C4-2B (cell line): ENCODE measurements around the gene HFE.
"Not testable (repeated sequence)": the region's sequence is repeated elsewhere in the genome, so short reads cannot be mapped to it uniquely, and the experiment has no call there.

Source experiments
- ZFX ChIP-seq: fragments of 450-650 bp; IDR thresholded peaks from 2 replicates; pipeline ENCODE4 v1.6.1; 2017
- TF ChIP-seq, protein P1 (sequence below): fragments of 450-650 bp; conservative IDR thresholded peaks from 2 replicates; pipeline ENCODE4 v1.5.1; 2017; ENCODE audit warnings: mild to moderate bottlenecking

DNA sequence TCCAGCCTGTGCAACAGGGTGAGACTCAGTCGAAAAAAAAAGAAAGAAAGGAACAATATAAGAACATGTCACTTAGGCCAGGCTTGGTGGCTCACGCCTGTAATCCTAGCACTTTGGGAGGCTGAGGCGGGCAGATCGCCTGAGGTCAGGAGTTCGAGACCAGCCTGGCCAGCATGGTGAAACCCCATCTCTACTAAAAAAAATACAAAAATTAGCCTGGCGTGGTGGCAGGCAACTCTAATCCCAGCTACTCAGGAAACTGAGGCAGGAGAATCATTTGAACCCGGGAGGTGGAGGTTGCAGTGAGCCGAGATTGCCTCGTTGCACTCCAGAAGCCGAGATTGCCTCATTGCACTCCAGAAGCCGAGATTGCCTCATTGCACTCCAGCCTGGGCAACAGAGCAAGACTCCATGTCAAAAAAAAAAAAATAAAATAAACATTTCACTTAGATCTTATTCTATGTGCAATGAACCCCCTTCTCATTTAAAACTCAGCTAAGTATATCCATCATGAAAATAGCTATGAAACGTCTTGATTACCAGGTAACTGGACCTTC, 28.7 kb upstream of the HFE start:
- TF ChIP-seq, protein P1, sequence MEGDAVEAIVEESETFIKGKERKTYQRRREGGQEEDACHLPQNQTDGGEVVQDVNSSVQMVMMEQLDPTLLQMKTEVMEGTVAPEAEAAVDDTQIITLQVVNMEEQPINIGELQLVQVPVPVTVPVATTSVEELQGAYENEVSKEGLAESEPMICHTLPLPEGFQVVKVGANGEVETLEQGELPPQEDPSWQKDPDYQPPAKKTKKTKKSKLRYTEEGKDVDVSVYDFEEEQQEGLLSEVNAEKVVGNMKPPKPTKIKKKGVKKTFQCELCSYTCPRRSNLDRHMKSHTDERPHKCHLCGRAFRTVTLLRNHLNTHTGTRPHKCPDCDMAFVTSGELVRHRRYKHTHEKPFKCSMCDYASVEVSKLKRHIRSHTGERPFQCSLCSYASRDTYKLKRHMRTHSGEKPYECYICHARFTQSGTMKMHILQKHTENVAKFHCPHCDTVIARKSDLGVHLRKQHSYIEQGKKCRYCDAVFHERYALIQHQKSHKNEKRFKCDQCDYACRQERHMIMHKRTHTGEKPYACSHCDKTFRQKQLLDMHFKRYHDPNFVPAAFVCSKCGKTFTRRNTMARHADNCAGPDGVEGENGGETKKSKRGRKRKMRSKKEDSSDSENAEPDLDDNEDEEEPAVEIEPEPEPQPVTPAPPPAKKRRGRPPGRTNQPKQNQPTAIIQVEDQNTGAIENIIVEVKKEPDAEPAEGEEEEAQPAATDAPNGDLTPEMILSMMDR, result not testable (repeated sequence)
- TF ChIP-seq ZFX, result not testable (repeated sequence)
